Sigmoid colon (tissue), 7 donors: Measurements from ENCODE around the gene ME3. TPM values are rescaled to one million over a fixed set of nuclear protein-coding genes. Genes with fewer than 3 reads are reported as not detected.
A peak's percentile ranks its signal among the peaks of the same experiment; 100 is the strongest.

Experiments used
- DNase-seq: peaks from one replicate; pipeline ENCODE4 v3.0.0-alpha.2; 2019
- H3K27ac ChIP-seq, 4 donors: fragments of 200-600 bp; sonication (generic); one replicate each; pipeline ENCODE4 v1.5.1; 2016 to 2019; ENCODE audit warnings: mild to moderate bottlenecking in 1 of 4
- H3K27me3 ChIP-seq, 3 donors: fragments of 200-600 bp; sonication (generic); one replicate each; pipeline ENCODE4 v1.5.1; 2019; ENCODE audit warnings: mild to moderate bottlenecking in 1 of 3
- H3K36me3 ChIP-seq, 4 donors: fragments of 200-600 bp; sonication (generic); one replicate each; pipeline ENCODE4 v1.5.1; 2016 to 2019
- H3K4me1 ChIP-seq, 4 donors: fragments of 200-600 bp; sonication (generic); one replicate each; pipeline ENCODE4 v1.5.1; 2017 to 2019
- H3K4me3 ChIP-seq, 4 donors: fragments of 200-600 bp; sonication (generic); one replicate each; pipeline ENCODE4 v1.5.1; 2017 to 2019; ENCODE audit warnings: mild to moderate bottlenecking in 2 of 4, moderate library complexity in 1 of 4
- H3K9me3 ChIP-seq, 4 donors: fragments of 200-600 bp in 3 of 4; sonication (generic) in 3 of 4; one replicate each; pipeline versions ENCODE4 v1.5.1 to v1.6.1; 2013 to 2019
- EP300 ChIP-seq, 4 donors: sonication (generic); formaldehyde crosslinking; IDR thresholded peaks; one replicate each; pipeline ENCODE4 v1.6.1; 2017; ENCODE audit warnings: antibody characterized with exemption in 4 of 4
- POLR2A ChIP-seq, 2 donors: fragments of 450-650 bp; IDR thresholded peaks; one replicate each; pipeline ENCODE4 v1.6.1; 2016; ENCODE audit warnings: antibody characterized with exemption in 2 of 2, mild to moderate bottlenecking in 2 of 2, moderate library complexity in 2 of 2
- POLR2AphosphoS5 ChIP-seq, 4 donors: sonication (generic); formaldehyde crosslinking; IDR thresholded peaks; one replicate each; pipeline ENCODE4 v1.6.1; 2017; ENCODE audit warnings: antibody characterized with exemption in 4 of 4
- WGBS, 2 donors: extraction: QIAGEN DNeasy Blood & Tissue Kit; methylation state at CpG; one replicate each; pipeline ENCODE4 v1.1.7; 2013; 5-methylcytosine and 5-hydroxymethylcytosine counted together
- intact Hi-C: fragments of 100-400 bp; cut with DNase I; formaldehyde crosslinking; loops from one replicate; pipeline ENCODE4 v1.15.1; 2023
- polyA plus RNA-seq, 3 donors: library from polyadenylated mRNA; stranded (reverse); fragments of 200-250 nt; gene quantifications; one replicate each; pipeline ENCODE4 v1.2.3, GENCODE V29; 2013
- total RNA-seq, 4 donors: library from RNA; depleted of rRNA; stranded (reverse); fragments of >200 nt; gene quantifications; one replicate each; pipeline ENCODE4 v1.1.0, GENCODE V29; 2016
- TF ChIP-seq, protein P1 (sequence below), 4 experiments: fragments of 450-650 bp in 3 of 4; fragments of 200-600 bp in 1 of 4; IDR thresholded peaks; one replicate each; pipeline ENCODE4 v1.5.1; 2016 to 2019; ENCODE audit warnings: antibody characterized with exemption in 4 of 4, mild to moderate bottlenecking in 3 of 4, moderate library complexity in 2 of 4
- donor health status: healthy with polysubstance abuse.
- donor health status: Bipolar disorder and iron deficiency.
- donor health status: healthy.

The ME3 gene
- total and polyA plus RNA-seq, 7 donors = 7.8 to 53.2 (median 25.5) TPM

DNA sequence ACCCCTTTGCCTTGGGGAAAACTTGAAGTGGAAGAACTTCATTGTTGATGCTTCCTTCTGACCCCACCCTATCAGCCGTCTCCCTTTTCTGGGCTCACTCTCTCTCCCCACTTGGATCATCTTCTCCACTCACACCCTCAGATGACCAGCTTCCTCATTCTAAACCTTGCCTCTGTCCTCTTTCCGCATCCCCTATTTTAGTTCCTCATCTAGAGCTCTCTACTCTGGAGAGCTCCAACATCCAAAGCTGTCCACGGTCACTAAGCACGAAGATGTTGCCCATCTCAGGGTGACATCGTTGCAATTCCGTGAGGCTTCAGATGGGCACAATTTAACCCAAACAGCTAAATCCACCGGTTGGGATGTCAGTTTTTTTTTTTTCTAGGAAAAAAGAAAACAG lies 31.6 kb upstream of the ME3 start:
- TF ChIP-seq, protein P1, sequence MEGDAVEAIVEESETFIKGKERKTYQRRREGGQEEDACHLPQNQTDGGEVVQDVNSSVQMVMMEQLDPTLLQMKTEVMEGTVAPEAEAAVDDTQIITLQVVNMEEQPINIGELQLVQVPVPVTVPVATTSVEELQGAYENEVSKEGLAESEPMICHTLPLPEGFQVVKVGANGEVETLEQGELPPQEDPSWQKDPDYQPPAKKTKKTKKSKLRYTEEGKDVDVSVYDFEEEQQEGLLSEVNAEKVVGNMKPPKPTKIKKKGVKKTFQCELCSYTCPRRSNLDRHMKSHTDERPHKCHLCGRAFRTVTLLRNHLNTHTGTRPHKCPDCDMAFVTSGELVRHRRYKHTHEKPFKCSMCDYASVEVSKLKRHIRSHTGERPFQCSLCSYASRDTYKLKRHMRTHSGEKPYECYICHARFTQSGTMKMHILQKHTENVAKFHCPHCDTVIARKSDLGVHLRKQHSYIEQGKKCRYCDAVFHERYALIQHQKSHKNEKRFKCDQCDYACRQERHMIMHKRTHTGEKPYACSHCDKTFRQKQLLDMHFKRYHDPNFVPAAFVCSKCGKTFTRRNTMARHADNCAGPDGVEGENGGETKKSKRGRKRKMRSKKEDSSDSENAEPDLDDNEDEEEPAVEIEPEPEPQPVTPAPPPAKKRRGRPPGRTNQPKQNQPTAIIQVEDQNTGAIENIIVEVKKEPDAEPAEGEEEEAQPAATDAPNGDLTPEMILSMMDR (IDR thresholded peaks at IDR 0.05) = no peak
- no peak for TF ChIP-seq POLR2AphosphoS5 (IDR thresholded peaks at IDR 0.05)
- no peak for TF ChIP-seq EP300 (IDR thresholded peaks at IDR 0.05)
- TF ChIP-seq POLR2A (IDR thresholded peaks at IDR 0.05) = no peak
- no peaks in the 10 kb centered on the region for H3K9me3 ChIP-seq
- H3K27me3 ChIP-seq = no peaks in the 10 kb centered on the region
- H3K36me3 ChIP-seq = no peaks in the 10 kb centered on the region
- H3K4me3 ChIP-seq = no peak overlapping the region
- peak overlapping the region in 3 of 4 donors; percentile 68 to 81 (median 81) for H3K27ac ChIP-seq
- DNase-seq = no peak
- 86 to 92% methylated on average over 7 of the region's 7 CpGs for WGBS, 2 donors
- peaks cover 0 to 75% (median 56%) of the 10 kb centered on the region in 4 donors for H3K4me1 ChIP-seq
- intact Hi-C loops = no loop called here

DNA sequence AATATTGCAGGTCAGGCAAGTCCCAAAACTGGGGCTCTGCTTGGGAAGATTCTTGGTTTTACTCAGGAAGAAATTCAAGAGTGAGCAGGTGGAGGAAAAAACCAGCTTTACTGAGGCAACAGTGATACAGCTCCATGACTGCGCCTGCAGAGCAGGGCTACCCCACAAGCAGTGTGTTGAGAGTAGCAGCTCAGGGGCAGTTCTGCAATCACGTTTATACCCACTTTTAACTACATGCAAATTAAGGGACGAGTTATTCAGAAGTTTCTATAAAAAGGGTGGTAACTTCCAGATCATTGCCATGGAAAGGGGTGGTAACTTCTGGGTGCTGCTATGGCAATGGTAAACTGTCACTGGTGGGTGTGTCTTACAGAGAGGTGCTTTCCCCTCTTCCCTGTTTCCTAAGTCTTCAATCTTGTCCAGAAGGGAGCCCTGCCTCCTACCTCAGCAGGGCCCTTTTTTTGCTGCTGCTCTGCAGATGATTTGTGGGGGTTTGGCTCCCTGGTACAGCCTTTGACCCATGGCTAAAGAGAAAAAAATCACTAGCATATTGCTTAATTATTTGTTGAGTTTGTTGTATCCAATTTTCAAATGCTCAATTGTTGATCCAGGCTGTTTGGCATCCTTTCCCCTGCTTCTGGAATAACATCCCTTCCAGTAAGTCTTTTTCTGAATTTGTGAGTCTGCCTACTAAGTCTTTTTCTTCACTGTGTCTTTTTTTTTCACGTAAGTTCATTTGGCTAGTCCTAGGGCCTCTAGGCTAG lies 30.0 kb upstream of the ME3 start:
- H3K4me3 ChIP-seq = no peak overlapping the region
- H3K9me3 ChIP-seq = no peaks in the 10 kb centered on the region
- peaks cover 0 to 71% (median 59%) of the 10 kb centered on the region in 4 donors for H3K4me1 ChIP-seq
- TF ChIP-seq EP300 (IDR thresholded peaks at IDR 0.05) (no peak), POLR2A (IDR thresholded peaks at IDR 0.05) (no peak), POLR2AphosphoS5 (IDR thresholded peaks at IDR 0.05) (no peak)
- TF ChIP-seq, protein P1 (IDR thresholded peaks at IDR 0.05) = no peak
- H3K27me3 ChIP-seq = no peaks in the 10 kb centered on the region
- intact Hi-C loops = no loop called here
- peak overlapping the region in 2 of 4 donors; percentile 33 to 81 for H3K27ac ChIP-seq
- no peaks in the 10 kb centered on the region for H3K36me3 ChIP-seq
- no peak for DNase-seq
- WGBS, 2 donors = 68 to 77% methylated on average over 4 of the region's 4 CpGs

DNA sequence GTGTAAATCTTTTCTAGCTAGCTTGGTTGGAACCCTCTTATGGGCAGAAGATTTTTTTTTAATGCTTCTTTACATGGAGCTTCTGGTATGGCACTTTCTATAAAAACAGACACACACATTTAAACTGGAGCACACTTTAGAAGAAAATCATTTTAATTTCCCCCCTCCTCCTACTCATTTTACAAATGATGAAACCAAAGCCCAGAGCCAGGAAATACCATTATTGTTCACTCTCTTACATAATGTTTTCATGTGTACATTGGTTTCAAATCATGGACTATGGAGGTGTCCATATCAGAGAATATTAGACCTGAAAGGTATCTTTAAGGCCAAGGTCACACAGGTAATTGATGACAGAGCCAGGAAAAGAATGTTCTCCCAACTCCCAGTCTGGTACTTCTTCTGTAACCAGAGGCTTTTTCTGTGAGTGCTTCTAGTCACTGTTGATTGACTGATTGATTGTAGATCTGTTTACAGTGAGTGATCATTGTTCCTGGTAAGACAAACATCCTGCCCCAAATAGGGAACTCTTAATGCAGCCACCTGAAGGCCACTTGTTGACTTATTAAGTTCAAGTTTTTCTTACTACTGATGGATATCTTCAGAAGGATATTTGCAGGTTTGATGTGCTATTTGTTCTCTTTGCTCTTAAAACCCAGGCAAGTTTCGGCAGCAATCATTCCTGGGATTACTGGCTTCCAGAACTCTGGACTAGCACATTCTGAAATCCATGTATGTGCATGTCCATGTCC lies 26.8 kb upstream of the ME3 start:
- DNase-seq = no peak
- Histone ChIP-seq H3K36me3 (no peaks in the 10 kb centered on the region), H3K27me3 (no peaks in the 10 kb centered on the region), H3K4me1 (peaks cover 0 to 62% (median 51%) of the 10 kb centered on the region in 4 donors), H3K27ac (no peak overlapping the region), H3K4me3 (no peak overlapping the region), H3K9me3 (no peaks in the 10 kb centered on the region)
- intact Hi-C loops = no loop called here
- TF ChIP-seq POLR2AphosphoS5 (IDR thresholded peaks at IDR 0.05) (no peak), EP300 (IDR thresholded peaks at IDR 0.05) (no peak), POLR2A (IDR thresholded peaks at IDR 0.05) (no peak)
- TF ChIP-seq, protein P1 (IDR thresholded peaks at IDR 0.05) = no peak
- WGBS, 2 donors = 87 to 97% methylated on average over 1 of the region's 1 CpG

DNA sequence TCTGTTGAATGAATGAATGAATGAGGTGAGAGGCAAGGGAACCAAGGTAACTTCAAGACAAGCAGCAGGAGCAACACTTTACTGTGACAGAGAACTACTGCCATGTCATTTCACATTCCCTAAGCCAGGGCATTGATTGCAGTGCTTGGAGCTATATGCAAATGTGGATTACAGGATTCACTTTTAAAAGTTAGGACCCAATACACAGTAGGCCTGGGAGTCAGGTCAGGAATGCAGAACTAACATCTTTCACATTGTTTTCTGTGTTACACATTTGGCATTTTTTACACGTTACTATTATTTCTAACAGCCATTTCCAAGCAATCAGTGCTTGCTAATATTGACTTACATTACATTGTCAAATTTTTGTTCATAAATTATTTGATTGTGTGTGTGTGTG lies 26.2 kb upstream of the ME3 start:
- intact Hi-C loops = no loop called here
- H3K27me3 ChIP-seq = no peaks in the 10 kb centered on the region

More for the DNA sequence above, 26.2 kb upstream of the ME3 start:
- Histone ChIP-seq H3K27ac (no peak overlapping the region), H3K4me1 (peaks cover 0 to 63% (median 54%) of the 10 kb centered on the region in 4 donors), H3K36me3 (no peaks in the 10 kb centered on the region), H3K4me3 (no peak overlapping the region), H3K9me3 (no peaks in the 10 kb centered on the region)
- TF ChIP-seq POLR2A (IDR thresholded peaks at IDR 0.05) (no peak), EP300 (IDR thresholded peaks at IDR 0.05) (no peak), POLR2AphosphoS5 (IDR thresholded peaks at IDR 0.05) (no peak)
- TF ChIP-seq, protein P1 (IDR thresholded peaks at IDR 0.05) = no peak
- 93 to 94% methylated on average over 1 of the region's 1 CpG for WGBS, 2 donors
- no peak for DNase-seq
